DOHH2 (cell line): ENCODE results near the gene SLBP.

Experiments
- CTCF ChIP-seq: fragments of 200-600 bp; sonication (generic); IDR thresholded peaks from one replicate; pipeline ENCODE4 v1.5.1; 2014; ENCODE audit warnings: antibody characterized with exemption, mild to moderate bottlenecking, low read depth, low read length; ENCODE audit not compliant: poor library complexity, severe bottlenecking
- EZH2phosphoT487 ChIP-seq: fragments of 200-600 bp; sonication (generic); IDR thresholded peaks from 2 replicates; pipeline ENCODE4 v1.6.1; 2017; ENCODE audit warnings: borderline replicate concordance, mild to moderate bottlenecking, antibody characterized with exemption, low read length, moderate library complexity, mixed read lengths

GRCh38 chr4:1753697-1754311 lies 41.7 kb upstream of the SLBP start:
- TF ChIP-seq CTCF: no peak
- no peak for TF ChIP-seq EZH2phosphoT487
